Measurements from ENCODE around the gene RIPOR2. TPM values are rescaled to one million over a fixed set of nuclear protein-coding genes. Genes with fewer than 3 reads are reported as not detected.

Gene RIPOR2
- polyA plus RNA-seq, 3 donors = 154 to 181 (median 179) TPM

DNA sequence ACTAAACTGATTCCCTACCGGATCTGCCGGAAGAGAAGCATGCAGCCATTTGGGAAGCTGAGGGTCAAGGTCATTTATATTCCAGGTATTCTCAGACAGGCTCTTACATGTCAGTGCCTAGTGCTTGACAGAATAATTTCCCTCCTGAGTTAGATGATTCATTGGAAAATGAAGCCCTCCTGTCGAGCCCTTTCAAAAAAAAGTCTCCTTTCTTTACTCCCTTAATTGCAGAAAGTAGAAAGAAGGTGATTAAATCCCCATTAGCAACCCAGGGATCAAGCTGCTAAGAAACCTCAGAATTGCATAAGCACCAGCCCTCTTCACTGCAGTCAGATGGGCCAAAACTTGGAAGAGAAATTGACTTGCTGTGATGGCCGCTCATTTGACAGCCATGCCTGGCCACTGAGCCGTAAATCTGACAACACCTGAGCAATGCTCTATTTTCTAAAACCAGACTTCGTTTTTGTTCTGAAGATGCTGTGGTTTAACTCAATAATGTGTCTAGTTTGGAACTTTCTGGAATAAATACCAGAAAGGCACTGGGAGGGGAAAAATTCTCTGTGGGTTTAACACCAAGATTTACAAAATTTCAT lies 76.1 kb downstream of the RIPOR2 start:
- H4K20me1 ChIP-seq (ENCODE audit: insufficient read depth, low read length) = peaks cover 72% of the 10 kb centered on the region
- no peak for DNase-seq
- Mint-ChIP-seq H3K4me3 (no peak overlapping the region), H3K9me3 (no peaks in the 10 kb centered on the region), H3K36me3 (peaks cover 87 to 97% of the 10 kb centered on the region in 2 donors), H3K27ac (peak overlapping the region; percentile 93 to 99 (median 98)), H3K4me1 (peaks cover 70% of the 10 kb centered on the region), H3K27me3 (ENCODE audit: low read depth in 3 of 3) (peaks cover 0 to 2% (median 0%) of the 10 kb centered on the region in 3 donors)
- H3K4me2 ChIP-seq (replicated peaks; ENCODE audit: extremely low read depth, low read length, poor library complexity, severe bottlenecking) = no peak overlapping the region
- no peaks in the 10 kb centered on the region for H3K9me3 ChIP-seq (replicated peaks in 1 of 2; ENCODE audit: control insufficient read depth in 1 of 2, insufficient read depth in 1 of 2, low read length in 2 of 2)
- H2AFZ ChIP-seq (ENCODE audit: insufficient read depth, low read depth, low read length, poor library complexity, severe bottlenecking) = no peak overlapping the region
- H3K27ac ChIP-seq (ENCODE audit: low read depth in 1 of 2, low read length in 2 of 2) = peak overlapping the region; percentile 87 to 92
- 100% methylated on average over 2 of the region's 6 CpGs for WGBS (ENCODE audit: insufficient coverage)
- peaks cover 89 to 93% of the 10 kb centered on the region in 2 donors for H3K36me3 ChIP-seq (replicated peaks in 1 of 2; ENCODE audit: control insufficient read depth in 1 of 2, insufficient read depth in 2 of 2, low read length in 2 of 2)
- H3K27me3 ChIP-seq (ENCODE audit: control insufficient read depth in 2 of 2, insufficient read depth in 2 of 2, low read length in 2 of 2) = no peaks in the 10 kb centered on the region
- no peak overlapping the region for H3K9ac ChIP-seq (ENCODE audit: insufficient read depth, low read length, poor library complexity, severe bottlenecking)
- peaks cover 48 to 65% of the 10 kb centered on the region in 2 donors for H3K4me1 ChIP-seq (ENCODE audit: control insufficient read depth in 1 of 2, insufficient read depth in 2 of 2, low read length in 2 of 2)
- intact Hi-C loops (cut with micrococcal nuclease) = loop anchor here (5.0 kb wide), 2 partner anchors 73 to 158 kb away; no protein-coding TSS in a partner anchor
- peaks cover 51% of the 10 kb centered on the region for H3K79me2 ChIP-seq (ENCODE audit: insufficient read depth, low read length)
- TF ChIP-seq, protein P1, sequence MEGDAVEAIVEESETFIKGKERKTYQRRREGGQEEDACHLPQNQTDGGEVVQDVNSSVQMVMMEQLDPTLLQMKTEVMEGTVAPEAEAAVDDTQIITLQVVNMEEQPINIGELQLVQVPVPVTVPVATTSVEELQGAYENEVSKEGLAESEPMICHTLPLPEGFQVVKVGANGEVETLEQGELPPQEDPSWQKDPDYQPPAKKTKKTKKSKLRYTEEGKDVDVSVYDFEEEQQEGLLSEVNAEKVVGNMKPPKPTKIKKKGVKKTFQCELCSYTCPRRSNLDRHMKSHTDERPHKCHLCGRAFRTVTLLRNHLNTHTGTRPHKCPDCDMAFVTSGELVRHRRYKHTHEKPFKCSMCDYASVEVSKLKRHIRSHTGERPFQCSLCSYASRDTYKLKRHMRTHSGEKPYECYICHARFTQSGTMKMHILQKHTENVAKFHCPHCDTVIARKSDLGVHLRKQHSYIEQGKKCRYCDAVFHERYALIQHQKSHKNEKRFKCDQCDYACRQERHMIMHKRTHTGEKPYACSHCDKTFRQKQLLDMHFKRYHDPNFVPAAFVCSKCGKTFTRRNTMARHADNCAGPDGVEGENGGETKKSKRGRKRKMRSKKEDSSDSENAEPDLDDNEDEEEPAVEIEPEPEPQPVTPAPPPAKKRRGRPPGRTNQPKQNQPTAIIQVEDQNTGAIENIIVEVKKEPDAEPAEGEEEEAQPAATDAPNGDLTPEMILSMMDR (IDR thresholded peaks at IDR 0.05) = no peak
- no peak overlapping the region for H3K4me3 ChIP-seq (replicated peaks in 1 of 3; ENCODE audit: low read depth in 2 of 3, low read length in 3 of 3)

DNA sequence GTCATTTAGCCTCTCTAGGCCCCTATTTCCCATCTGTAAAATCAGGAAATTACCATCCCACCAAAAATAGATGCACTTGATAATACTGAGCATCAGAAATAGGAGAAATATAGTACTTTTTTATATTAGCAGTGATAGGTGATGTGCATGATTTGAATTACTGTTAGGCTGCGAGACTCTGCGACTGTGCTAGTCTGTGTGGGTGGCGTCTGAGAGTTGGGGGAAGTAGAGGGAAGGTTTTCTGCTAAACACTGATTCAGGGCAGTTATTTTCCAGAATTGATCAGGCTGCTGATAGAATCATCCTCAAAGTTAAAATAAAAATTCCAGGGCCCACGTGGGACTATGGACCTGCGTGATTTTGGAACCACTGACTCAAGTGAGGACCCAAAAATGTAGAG lies 76.6 kb downstream of the RIPOR2 start:
- TF ChIP-seq, protein P1 (IDR thresholded peaks at IDR 0.05) = no peak
- Mint-ChIP-seq H3K9me3 (no peaks in the 10 kb centered on the region), H3K4me1 (peaks cover 68% of the 10 kb centered on the region), H3K27me3 (ENCODE audit: low read depth in 3 of 3) (peaks cover 0 to 2% (median 0%) of the 10 kb centered on the region in 3 donors), H3K36me3 (peaks cover 88 to 97% of the 10 kb centered on the region in 2 donors), H3K4me3 (no peak overlapping the region), H3K27ac (peak overlapping the region; percentile 93 to 99 (median 98))
- H3K27me3 ChIP-seq (ENCODE audit: control insufficient read depth in 2 of 2, insufficient read depth in 2 of 2, low read length in 2 of 2) = no peaks in the 10 kb centered on the region
- H3K27ac ChIP-seq (ENCODE audit: low read depth in 1 of 2, low read length in 2 of 2) = peak overlapping the region; percentile 87 to 92
- peak overlapping the region; percentile 56 for H3K4me2 ChIP-seq (replicated peaks; ENCODE audit: extremely low read depth, low read length, poor library complexity, severe bottlenecking)
- peaks cover 72% of the 10 kb centered on the region for H4K20me1 ChIP-seq (ENCODE audit: insufficient read depth, low read length)
- no peaks in the 10 kb centered on the region for H3K9me3 ChIP-seq (replicated peaks in 1 of 2; ENCODE audit: control insufficient read depth in 1 of 2, insufficient read depth in 1 of 2, low read length in 2 of 2)
- intact Hi-C loops (cut with micrococcal nuclease) = loop anchor here (5.0 kb wide), 2 partner anchors 73 to 158 kb away; no protein-coding TSS in a partner anchor
- no peak overlapping the region for H2AFZ ChIP-seq (ENCODE audit: insufficient read depth, low read depth, low read length, poor library complexity, severe bottlenecking)
- 75% methylated on average over 4 of the region's 5 CpGs for WGBS (ENCODE audit: insufficient coverage)
- H3K4me3 ChIP-seq (replicated peaks in 1 of 3; ENCODE audit: low read depth in 2 of 3, low read length in 3 of 3) = peak overlapping the region in 1 of 3 experiments; percentile 52
- H3K36me3 ChIP-seq (replicated peaks in 1 of 2; ENCODE audit: control insufficient read depth in 1 of 2, insufficient read depth in 2 of 2, low read length in 2 of 2) = peaks cover 89 to 93% of the 10 kb centered on the region in 2 donors
- DNase-seq = no peak
- H3K79me2 ChIP-seq (ENCODE audit: insufficient read depth, low read length) = peaks cover 51% of the 10 kb centered on the region
- peaks cover 48 to 65% of the 10 kb centered on the region in 2 donors for H3K4me1 ChIP-seq (ENCODE audit: control insufficient read depth in 1 of 2, insufficient read depth in 2 of 2, low read length in 2 of 2)
- no peak overlapping the region for H3K9ac ChIP-seq (ENCODE audit: insufficient read depth, low read length, poor library complexity, severe bottlenecking)

Data from CD14-positive monocyte (primary cell).